ENCODE measurements around the gene KIAA0753. TPM values are rescaled to one million over a fixed set of nuclear protein-coding genes. Genes with fewer than 3 reads are reported as not detected.

KIAA0753 gene
- total and polyA plus RNA-seq, 9 of the 15 experiments (the other 6 are each of a cell fraction or from before 2014, with no cell fraction given) = 2.0 to 9.0 (median 6.9) TPM

GRCh38 chr17:6639014-6639585, 1.4 kb downstream of the KIAA0753 start:
- DNase-seq (ENCODE audit: extremely low read depth in 1 of 4, low spot score in 3 of 4) (peak; percentile 25 to 57 (median 50)), FAIRE-seq (no peak), ATAC-seq (peak; percentile 5)
- Histone ChIP-seq H3K9ac (ENCODE audit: insufficient read depth in 1 of 2, low read depth in 2 of 2, low read length in 2 of 2) (peak overlapping the region; percentile 72 to 97), H3K27ac (ENCODE audit: extremely low read depth, low read depth, low read length) (no peak overlapping the region; the same call in 2 of the 3 replicates), H2AFZ (ENCODE audit: low read depth, low read length) (no peak overlapping the region), H4K20me1 (replicated peaks; ENCODE audit: control insufficient read depth, insufficient read depth, low read length) (no peaks in the 10 kb centered on the region), H3K4me3 (peak overlapping the region; percentile 68), H3K27me3 (ENCODE audit: control insufficient read depth in 2 of 2, insufficient read depth in 2 of 2, low read length in 2 of 2) (no peaks in the 10 kb centered on the region), H3K36me3 (ENCODE audit: control insufficient read depth, insufficient read depth, low read length) (peaks cover 29% of the 10 kb centered on the region; the same call in 2 of the 3 replicates), H3K79me2 (ENCODE audit: control insufficient read depth, insufficient read depth, low read length) (peaks cover 43% of the 10 kb centered on the region), H3K4me1 (replicated peaks in 1 of 2; ENCODE audit: control insufficient read depth in 2 of 2, insufficient read depth in 2 of 2, low read length in 2 of 2) (peaks cover 8 to 43% of the 10 kb centered on the region in 2 experiments; a peak in 4 of 5 replicates), H3K9me1 (ENCODE audit: control insufficient read depth, insufficient read depth, low read length) (no peaks in the 10 kb centered on the region), H3K4me2 (ENCODE audit: insufficient read depth, low read length) (peak overlapping the region; percentile 86), H3K9me3 (replicated peaks; ENCODE audit: control insufficient read depth, insufficient read depth, low read depth, low read length) (no peaks in the 10 kb centered on the region)
- CTCF ChIA-PET (ENCODE audit: low intra/inter-chr PET ratio) = no interaction called here
- in situ Hi-C loops (cut with MboI) (no loop called here), intact Hi-C loops (cut with micrococcal nuclease) (no loop called here)
- POLR2A ChIA-PET = interaction anchor here (2.3 kb wide), 1 partner anchor 14 kb away, joined by 7 read pairs; no protein-coding TSS in a partner anchor
- BruUV-seq (replicated peaks) = no TSS peak
- WGBS (ENCODE audit: insufficient coverage, low coverage, missing lambda C conversion rate) = 10% methylated on average over 9 of the region's 15 CpGs
- no peak for TF ChIP-seq NCOA6 (IDR thresholded peaks at IDR 0.05)
- no peak for TF ChIP-seq ZNF224 (CRISPR knock-in tag; IDR thresholded peaks at IDR 0.05)
- TF ChIP-seq AFF4 (CRISPR knock-in tag; IDR thresholded peaks at IDR 0.05) = no peak
- no peak for TF ChIP-seq ATF6 (CRISPR knock-in tag; IDR thresholded peaks at IDR 0.05)
- no peak for TF ChIP-seq CREB3L1 (IDR thresholded peaks at IDR 0.05; ENCODE audit: borderline replicate concordance, low read depth)
- TF ChIP-seq E2F4 (CRISPR knock-in tag; IDR thresholded peaks at IDR 0.05; ENCODE audit: low read depth) = no peak
- TF ChIP-seq OTX1 (CRISPR knock-in tag; IDR thresholded peaks at IDR 0.05) = no peak
- peak; percentile 5; the same call in 1 of the 2 replicates for TF ChIP-seq BHLHE40 (IDR thresholded peaks at IDR 0.05; ENCODE audit: low read length)
- TF ChIP-seq WHSC1 (IDR thresholded peaks at IDR 0.05; ENCODE audit: low read length) = no peak
- TF ChIP-seq RBFOX2 (IDR thresholded peaks at IDR 0.05; ENCODE audit: low read depth, low read length) = 0 out of 2 replicates have a peak, but pooled peaks have one; percentile 10
- TF ChIP-seq HIVEP1 (CRISPR knock-in tag; IDR thresholded peaks at IDR 0.05) = no peak
- TF ChIP-seq POLR3A (IDR thresholded peaks at IDR 0.05; ENCODE audit: borderline replicate concordance, extremely low read depth, insufficient read depth, insufficient read length) = no peak
- TF ChIP-seq RCOR1 (IDR thresholded peaks at IDR 0.05; ENCODE audit: borderline replicate concordance in 1 of 2, low read depth in 2 of 2, low read length in 2 of 2) = no peak

All from K562 (cell line).